ENCODE data around the gene ZNF718.
"Not testable (repeated sequence)": the region's sequence is repeated elsewhere in the genome, so short reads cannot be mapped to it uniquely, and the experiment has no call there.

DNA sequence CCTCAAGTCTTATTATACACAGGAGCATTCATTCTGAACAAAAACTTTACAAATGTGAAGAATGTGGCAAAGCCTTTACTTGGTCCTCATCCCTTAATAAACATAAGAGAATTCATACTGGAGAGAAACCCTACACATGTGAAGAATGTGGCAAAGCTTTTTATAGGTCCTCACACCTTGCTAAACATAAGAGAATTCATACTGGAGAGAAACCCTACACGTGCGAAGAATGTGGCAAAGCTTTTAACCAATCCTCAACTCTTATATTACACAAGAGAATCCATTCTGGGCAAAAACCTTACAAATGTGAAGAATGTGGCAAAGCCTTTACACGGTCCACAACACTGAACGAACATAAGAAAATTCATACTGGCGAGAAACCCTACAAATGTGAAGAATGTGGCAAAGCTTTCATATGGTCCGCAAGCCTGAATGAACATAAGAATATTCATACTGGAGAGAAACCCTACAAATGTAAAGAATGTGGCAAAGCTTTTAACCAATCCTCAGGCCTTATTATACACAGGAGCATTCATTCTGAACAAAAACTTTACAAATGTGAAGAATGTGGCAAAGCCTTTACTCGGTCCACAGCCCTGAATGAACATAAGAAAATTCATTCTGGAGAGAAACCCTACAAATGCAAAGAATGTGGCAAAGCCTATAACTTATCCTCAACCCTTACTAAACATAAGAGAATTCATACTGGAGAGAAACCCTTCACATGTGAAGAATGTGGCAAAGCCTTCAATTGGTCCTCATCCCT is 37.6 kb upstream of the ZNF718 start:
- TF ChIP-seq, protein P1, sequence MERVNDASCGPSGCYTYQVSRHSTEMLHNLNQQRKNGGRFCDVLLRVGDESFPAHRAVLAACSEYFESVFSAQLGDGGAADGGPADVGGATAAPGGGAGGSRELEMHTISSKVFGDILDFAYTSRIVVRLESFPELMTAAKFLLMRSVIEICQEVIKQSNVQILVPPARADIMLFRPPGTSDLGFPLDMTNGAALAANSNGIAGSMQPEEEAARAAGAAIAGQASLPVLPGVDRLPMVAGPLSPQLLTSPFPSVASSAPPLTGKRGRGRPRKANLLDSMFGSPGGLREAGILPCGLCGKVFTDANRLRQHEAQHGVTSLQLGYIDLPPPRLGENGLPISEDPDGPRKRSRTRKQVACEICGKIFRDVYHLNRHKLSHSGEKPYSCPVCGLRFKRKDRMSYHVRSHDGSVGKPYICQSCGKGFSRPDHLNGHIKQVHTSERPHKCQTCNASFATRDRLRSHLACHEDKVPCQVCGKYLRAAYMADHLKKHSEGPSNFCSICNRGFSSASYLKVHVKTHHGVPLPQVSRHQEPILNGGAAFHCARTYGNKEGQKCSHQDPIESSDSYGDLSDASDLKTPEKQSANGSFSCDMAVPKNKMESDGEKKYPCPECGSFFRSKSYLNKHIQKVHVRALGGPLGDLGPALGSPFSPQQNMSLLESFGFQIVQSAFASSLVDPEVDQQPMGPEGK (CRISPR knock-in tag; IDR thresholded peaks at IDR 0.05; ENCODE audit: borderline replicate concordance), result not testable (repeated sequence)
- not testable (repeated sequence) for TF ChIP-seq ZFP30 (CRISPR knock-in tag; IDR thresholded peaks at IDR 0.05); BACH2 (CRISPR knock-in tag; IDR thresholded peaks at IDR 0.05; ENCODE audit: borderline replicate concordance); ARNTL (CRISPR knock-in tag; IDR thresholded peaks at IDR 0.05; ENCODE audit: borderline replicate concordance, low read depth); ZFP3 (CRISPR knock-in tag; IDR thresholded peaks at IDR 0.05); GLIS3 (CRISPR knock-in tag; IDR thresholded peaks at IDR 0.05); TCF4 (CRISPR knock-in tag; IDR thresholded peaks at IDR 0.05; ENCODE audit: borderline replicate concordance); ZNF70 (CRISPR knock-in tag; IDR thresholded peaks at IDR 0.05); ISL1 (CRISPR knock-in tag; IDR thresholded peaks at IDR 0.05); CSDC2 (CRISPR knock-in tag; IDR thresholded peaks at IDR 0.05)
- TF ChIP-seq, protein P2, sequence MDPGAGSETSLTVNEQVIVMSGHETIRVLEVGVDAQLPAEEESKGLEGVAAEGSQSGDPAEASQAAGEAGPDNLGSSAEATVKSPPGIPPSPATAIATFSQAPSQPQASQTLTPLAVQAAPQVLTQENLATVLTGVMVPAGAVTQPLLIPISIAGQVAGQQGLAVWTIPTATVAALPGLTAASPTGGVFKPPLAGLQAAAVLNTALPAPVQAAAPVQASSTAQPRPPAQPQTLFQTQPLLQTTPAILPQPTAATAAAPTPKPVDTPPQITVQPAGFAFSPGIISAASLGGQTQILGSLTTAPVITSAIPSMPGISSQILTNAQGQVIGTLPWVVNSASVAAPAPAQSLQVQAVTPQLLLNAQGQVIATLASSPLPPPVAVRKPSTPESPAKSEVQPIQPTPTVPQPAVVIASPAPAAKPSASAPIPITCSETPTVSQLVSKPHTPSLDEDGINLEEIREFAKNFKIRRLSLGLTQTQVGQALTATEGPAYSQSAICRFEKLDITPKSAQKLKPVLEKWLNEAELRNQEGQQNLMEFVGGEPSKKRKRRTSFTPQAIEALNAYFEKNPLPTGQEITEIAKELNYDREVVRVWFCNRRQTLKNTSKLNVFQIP (CRISPR knock-in tag; IDR thresholded peaks at IDR 0.05; ENCODE audit: borderline replicate concordance, low read depth), result not testable (repeated sequence)
- TF ChIP-seq, protein P3, sequence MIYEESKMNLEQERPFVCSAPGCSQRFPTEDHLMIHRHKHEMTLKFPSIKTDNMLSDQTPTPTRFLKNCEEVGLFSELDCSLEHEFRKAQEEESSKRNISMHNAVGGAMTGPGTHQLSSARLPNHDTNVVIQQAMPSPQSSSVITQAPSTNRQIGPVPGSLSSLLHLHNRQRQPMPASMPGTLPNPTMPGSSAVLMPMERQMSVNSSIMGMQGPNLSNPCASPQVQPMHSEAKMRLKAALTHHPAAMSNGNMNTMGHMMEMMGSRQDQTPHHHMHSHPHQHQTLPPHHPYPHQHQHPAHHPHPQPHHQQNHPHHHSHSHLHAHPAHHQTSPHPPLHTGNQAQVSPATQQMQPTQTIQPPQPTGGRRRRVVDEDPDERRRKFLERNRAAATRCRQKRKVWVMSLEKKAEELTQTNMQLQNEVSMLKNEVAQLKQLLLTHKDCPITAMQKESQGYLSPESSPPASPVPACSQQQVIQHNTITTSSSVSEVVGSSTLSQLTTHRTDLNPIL (CRISPR knock-in tag; IDR thresholded peaks at IDR 0.05; ENCODE audit: low read depth), result not testable (repeated sequence)

All from SK-N-SH treated with all-trans-retinoic acid at 6 μM for 48 hours (cell line).